ENCODE data around the gene TMEM258. TPM values are rescaled to one million over a fixed set of nuclear protein-coding genes. Genes with fewer than 3 reads are reported as not detected.

TMEM258 gene
- total and polyA plus RNA-seq, 2 of the 4 experiments (the other 2 are of a cell fraction) = 107 to 280 TPM

GRCh38 chr11:61833471-61833870 is 41.1 kb upstream of the TMEM258 start:
- intact Hi-C loops (cut with micrococcal nuclease) (no loop called here), in situ Hi-C loops (cut with MboI; ENCODE audit: low sequenced_read_pairs) (no loop called here), dilution Hi-C loops (cut with HindIII; ENCODE audit: low sequenced_read_pairs, unreplicated experiment) (no loop called here)
- H3K9me3 ChIP-seq (ENCODE audit: control insufficient read depth, insufficient read depth, low read length) = no peaks in the 10 kb centered on the region
- POLR2A ChIA-PET (ENCODE audit: unreplicated experiment) = no interaction called here
- no peak overlapping the region for H4K8ac ChIP-seq (ENCODE audit: low read depth in 2 of 2, low read length in 2 of 2)
- H2BK15ac ChIP-seq (ENCODE audit: low read depth, low read length) = no peak overlapping the region
- no peak overlapping the region for H2AK5ac ChIP-seq (ENCODE audit: low read depth, low read length)
- no peak overlapping the region for H3K4me2 ChIP-seq (ENCODE audit: low read depth, low read length)
- no peak overlapping the region for H3K18ac ChIP-seq (ENCODE audit: low read depth, low read length)
- no peak overlapping the region for H3K9ac ChIP-seq (ENCODE audit: low read depth, low read length)
- CTCF ChIA-PET = no interaction called here
- no TSS peak for BruUV-seq (replicated peaks)
- WGBS, 2 experiments (ENCODE audit: extremely low coverage in 2 of 2, insufficient read length in 1 of 2) = 83% methylated on average over 5 of the region's 11 CpGs; no CpG with 5 or more reads in 1 of the 2 experiments
- peaks cover 50% of the 10 kb centered on the region; the same call in 1 of the 2 replicates for H4K20me1 ChIP-seq (ENCODE audit: insufficient read depth, low read length)
- no peaks in the 10 kb centered on the region for H3K27me3 ChIP-seq (ENCODE audit: control insufficient read depth, insufficient read depth, low read length)
- H3K9me1 ChIP-seq (ENCODE audit: insufficient read depth, low read length) = peaks cover 25% of the 10 kb centered on the region
- DNase-seq (no peak), ATAC-seq (ENCODE audit: low read depth) (no peak)
- no peak overlapping the region for H3K4me3 ChIP-seq (ENCODE audit: insufficient read depth, low read depth, low read length)
- H2BK120ac ChIP-seq (ENCODE audit: low read depth, low read length) = no peak overlapping the region
- H3K36me3 ChIP-seq (ENCODE audit: control insufficient read depth, insufficient read depth, low read length) = peaks cover 11% of the 10 kb centered on the region; the same call in 1 of the 2 replicates
- no peak overlapping the region for H4K5ac ChIP-seq (ENCODE audit: low read depth, low read length)
- H4K91ac ChIP-seq (ENCODE audit: insufficient read depth, low read depth, low read length) = no peak overlapping the region
- no peak overlapping the region for H2AFZ ChIP-seq (replicated peaks; ENCODE audit: low read length, poor library complexity)
- peaks cover 20 to 89% of the 10 kb centered on the region in 2 experiments for H3K79me1 ChIP-seq (ENCODE audit: low read depth in 1 of 2, low read length in 2 of 2)
- no peak overlapping the region for H3K4ac ChIP-seq (ENCODE audit: low read depth, low read length)
- H3K56ac ChIP-seq (ENCODE audit: extremely low read depth, insufficient read depth, low read length) = no peak overlapping the region
- peaks cover 15% of the 10 kb centered on the region; the same call in 1 of the 2 replicates for H3K4me1 ChIP-seq (ENCODE audit: control insufficient read depth, insufficient read depth, low read length)
- H3K14ac ChIP-seq (replicated peaks; ENCODE audit: low read depth, low read length) = no peak overlapping the region
- H2BK5ac ChIP-seq (ENCODE audit: low read depth, low read length, poor library complexity, severe bottlenecking) = no peak overlapping the region
- TF ChIP-seq MAFK (IDR thresholded peaks at IDR 0.05; ENCODE audit: low read depth, low read length) (no peak), SMC3 (IDR thresholded peaks at IDR 0.05; ENCODE audit: low read depth, low read length) (no peak), BHLHE40 (IDR thresholded peaks at IDR 0.05; ENCODE audit: low read depth, low read length) (no peak), CTCF (conservative IDR thresholded peaks at IDR 0.05; ENCODE audit: low read depth, low read length) (no peak), CHD1 (IDR thresholded peaks at IDR 0.05; ENCODE audit: low read depth, low read length) (no peak), NFE2L2 (IDR thresholded peaks at IDR 0.05; ENCODE audit: low read depth, low read length) (no peak), MXI1 (IDR thresholded peaks at IDR 0.05; ENCODE audit: borderline replicate concordance, low read depth, low read length) (no peak), USF2 (IDR thresholded peaks at IDR 0.05; ENCODE audit: low read depth, low read length) (no peak), POLR2A (IDR thresholded peaks at IDR 0.05; ENCODE audit: low read depth, low read length) (no peak), MAZ (IDR thresholded peaks at IDR 0.05; ENCODE audit: borderline replicate concordance, low read depth, low read length) (no peak)
- H3K27ac ChIP-seq (ENCODE audit: insufficient read depth, low read length) = no peak overlapping the region
- no peak overlapping the region for H2BK20ac ChIP-seq (ENCODE audit: low read depth, low read length)
- no peak overlapping the region for H3K23ac ChIP-seq (ENCODE audit: low read depth, low read length)
- no peak overlapping the region for H2AK9ac ChIP-seq (replicated peaks; ENCODE audit: low read depth, low read length, poor library complexity)

Measured in IMR-90 (cell line).